Neural cell (in vitro differentiated cells): Measurements from ENCODE around the gene ONECUT1. TPM values are rescaled to one million over a fixed set of nuclear protein-coding genes. Genes with fewer than 3 reads are reported as not detected.

ENCODE experiments used
- H2AFZ ChIP-seq: fragments of 200-600, 300-800 bp; sonication (generic), shearing (Covaris generic); 2 replicates; pipeline ENCODE4 v1.6.0; 2014; ENCODE audit warnings: low read depth, mild to moderate bottlenecking, antibody characterized with exemption, low read length, moderate library complexity
- H3F3A ChIP-seq: fragments of 200-600 bp; shearing (Covaris generic); 2 replicates; pipeline ENCODE4 v1.6.1; 2016; ENCODE audit warnings: mild to moderate bottlenecking, moderate library complexity, mixed read lengths, antibody characterized with exemption, low read length; ENCODE audit not compliant: insufficient read depth, poor library complexity, severe bottlenecking
- H3K27ac ChIP-seq: fragments of 200-600, 300-800 bp; sonication (generic), shearing (Covaris generic); 2 replicates; pipeline ENCODE4 v1.5.1; 2014; ENCODE audit warnings: mild to moderate bottlenecking, low read length, moderate library complexity
- H3K27me3 ChIP-seq: fragments of 300-800, 200-600 bp; sonication (generic), shearing (Covaris generic); 2 replicates; pipeline ENCODE4 v1.6.0; 2014; ENCODE audit warnings: mild to moderate bottlenecking, low read depth, low read length, moderate library complexity; ENCODE audit not compliant: insufficient read depth
- H3K36me3 ChIP-seq: fragments of 300-800, 200-600 bp; sonication (generic), shearing (Covaris generic); 2 replicates; pipeline ENCODE4 v1.5.1; 2014; ENCODE audit warnings: mild to moderate bottlenecking, antibody characterized with exemption, low read length, moderate library complexity; ENCODE audit not compliant: insufficient read depth
- H3K4me2 ChIP-seq: fragments of 300-800, 200-600 bp; sonication (generic), shearing (Covaris generic); 2 replicates; pipeline ENCODE4 v1.6.0; 2014; ENCODE audit warnings: mild to moderate bottlenecking, low read length
- H3K4me3 ChIP-seq: fragments of 300-800, 200-600 bp; sonication (generic), shearing (Covaris generic); 2 replicates; pipeline ENCODE4 v1.5.1; 2014; ENCODE audit warnings: mild to moderate bottlenecking, low read length, moderate library complexity
- H3K79me2 ChIP-seq: fragments of 200-600 bp; shearing (Covaris generic); replicated peaks from 2 replicates; pipeline ENCODE4 v1.6.0; 2014; ENCODE audit warnings: mild to moderate bottlenecking, low read length, moderate library complexity; ENCODE audit not compliant: insufficient read depth
- H3K9ac ChIP-seq: fragments of 300-800, 200-600 bp; sonication (generic), shearing (Covaris generic); 2 replicates; pipeline ENCODE4 v1.6.1; 2016; ENCODE audit warnings: mild to moderate bottlenecking, low read length, mixed read lengths
- H3K9me2 ChIP-seq: fragments of 200-600 bp; shearing (Covaris generic); 2 replicates; pipeline ENCODE4 v1.6.1; 2016; ENCODE audit warnings: mild to moderate bottlenecking, low read length, mixed read lengths; ENCODE audit not compliant: insufficient read depth
- H3K9me3 ChIP-seq: fragments of 200-600, 300-800 bp; sonication (generic), shearing (Covaris generic); 2 replicates; pipeline ENCODE4 v1.6.1; 2016; ENCODE audit warnings: mild to moderate bottlenecking, mixed run types, low read length, moderate library complexity, mixed read lengths
- H4K20me1 ChIP-seq: fragments of 200-600 bp; shearing (Covaris generic); 2 replicates; pipeline ENCODE4 v1.6.1; 2016; ENCODE audit warnings: mild to moderate bottlenecking, mixed run types; ENCODE audit not compliant: insufficient read depth
- CTCF ChIP-seq: fragments of 450-650 bp; IDR thresholded peaks from 2 replicates; pipeline ENCODE4 v1.5.1; 2014; ENCODE audit warnings: antibody characterized with exemption, mild to moderate bottlenecking, moderate library complexity; ENCODE audit not compliant: poor library complexity, severe bottlenecking
- EP300 ChIP-seq: fragments of 450-650 bp; conservative IDR thresholded peaks from 2 replicates; pipeline ENCODE4 v1.6.1; 2014; ENCODE audit warnings: antibody characterized with exemption, mild to moderate bottlenecking, moderate library complexity; ENCODE audit not compliant: poor library complexity, severe bottlenecking
- EZH2 ChIP-seq: fragments of 200-600, 300-800 bp; shearing (Covaris generic), sonication (generic); IDR thresholded peaks from 2 replicates; pipeline ENCODE4 v1.6.1; 2014; ENCODE audit warnings: antibody characterized with exemption, low read length, borderline replicate concordance, mild to moderate bottlenecking; ENCODE audit not compliant: insufficient read depth, poor library complexity, severe bottlenecking
- MXI1 ChIP-seq: fragments of 450-650 bp; conservative IDR thresholded peaks from 2 replicates; pipeline ENCODE4 v1.6.1; 2014; ENCODE audit warnings: antibody characterized with exemption, mild to moderate bottlenecking; ENCODE audit not compliant: poor library complexity, severe bottlenecking
- POLR2AphosphoS5 ChIP-seq: IDR thresholded peaks from 2 replicates; pipeline ENCODE4 v1.6.1; 2012
- RAD21 ChIP-seq: fragments of 450-650 bp; conservative IDR thresholded peaks from 2 replicates; pipeline ENCODE4 v1.6.1; 2014; ENCODE audit warnings: antibody characterized with exemption, mild to moderate bottlenecking, moderate library complexity
- REST ChIP-seq: IDR thresholded peaks from 2 replicates; pipeline ENCODE4 v1.6.1; 2012; ENCODE audit warnings: borderline replicate concordance
- SMC3 ChIP-seq: fragments of 450-650 bp; conservative IDR thresholded peaks from 2 replicates; pipeline ENCODE4 v1.6.1; 2014; ENCODE audit warnings: antibody characterized with exemption, mild to moderate bottlenecking, moderate library complexity; ENCODE audit not compliant: poor library complexity
- TAF1 ChIP-seq: IDR thresholded peaks from 2 replicates; pipeline ENCODE4 v1.6.1; 2012; ENCODE audit warnings: low read depth
- polyA plus RNA-seq: library from polyadenylated mRNA; depleted of rRNA; stranded (reverse); fragments of >200 nt; gene quantifications from 2 replicates; pipeline ENCODE4 v1.2.3, GENCODE V29; 2014

Gene ONECUT1
- polyA plus RNA-seq, 1 donor from 2014 or later: 1.2 TPM

DNA sequence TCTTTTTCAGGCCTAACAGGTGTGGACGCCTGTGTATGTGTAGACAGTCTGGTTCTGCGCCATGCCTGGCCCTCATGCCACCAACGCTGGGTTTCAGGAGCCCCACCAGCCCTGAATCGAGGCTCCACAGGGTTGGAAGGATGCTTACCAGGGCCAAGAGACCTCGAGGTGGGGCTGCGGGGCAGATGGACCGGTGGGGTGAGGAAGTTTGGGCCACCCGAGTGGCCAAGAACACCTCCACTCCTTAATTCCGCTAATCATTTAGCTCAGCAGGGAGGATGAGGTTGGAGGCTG is 6.0 kb upstream of the ONECUT1 start:
- peaks cover 100% of the 10 kb centered on the region for H3K27me3 ChIP-seq
- H3K9me3 ChIP-seq: no peaks in the 10 kb centered on the region
- no peak for TF ChIP-seq EZH2
- no peak for TF ChIP-seq SMC3
- TF ChIP-seq MXI1: no peak
- no peak for TF ChIP-seq CTCF
- TF ChIP-seq REST: no peak
- TF ChIP-seq POLR2AphosphoS5: no peak
- TF ChIP-seq TAF1: no peak
- TF ChIP-seq RAD21: no peak
- TF ChIP-seq EP300: no peak
- no peaks in the 10 kb centered on the region for H3K79me2 ChIP-seq
- no peak overlapping the region for H2AFZ ChIP-seq
- H3K9me2 ChIP-seq: no peaks in the 10 kb centered on the region
- H3K36me3 ChIP-seq: no peaks in the 10 kb centered on the region
- H3K4me2 ChIP-seq: no peak overlapping the region
- no peak overlapping the region for H3K9ac ChIP-seq
- no peaks in the 10 kb centered on the region for H4K20me1 ChIP-seq
- H3K4me3 ChIP-seq: no peak overlapping the region
- no peak overlapping the region for H3K27ac ChIP-seq
- no peaks in the 10 kb centered on the region for H3F3A ChIP-seq

DNA sequence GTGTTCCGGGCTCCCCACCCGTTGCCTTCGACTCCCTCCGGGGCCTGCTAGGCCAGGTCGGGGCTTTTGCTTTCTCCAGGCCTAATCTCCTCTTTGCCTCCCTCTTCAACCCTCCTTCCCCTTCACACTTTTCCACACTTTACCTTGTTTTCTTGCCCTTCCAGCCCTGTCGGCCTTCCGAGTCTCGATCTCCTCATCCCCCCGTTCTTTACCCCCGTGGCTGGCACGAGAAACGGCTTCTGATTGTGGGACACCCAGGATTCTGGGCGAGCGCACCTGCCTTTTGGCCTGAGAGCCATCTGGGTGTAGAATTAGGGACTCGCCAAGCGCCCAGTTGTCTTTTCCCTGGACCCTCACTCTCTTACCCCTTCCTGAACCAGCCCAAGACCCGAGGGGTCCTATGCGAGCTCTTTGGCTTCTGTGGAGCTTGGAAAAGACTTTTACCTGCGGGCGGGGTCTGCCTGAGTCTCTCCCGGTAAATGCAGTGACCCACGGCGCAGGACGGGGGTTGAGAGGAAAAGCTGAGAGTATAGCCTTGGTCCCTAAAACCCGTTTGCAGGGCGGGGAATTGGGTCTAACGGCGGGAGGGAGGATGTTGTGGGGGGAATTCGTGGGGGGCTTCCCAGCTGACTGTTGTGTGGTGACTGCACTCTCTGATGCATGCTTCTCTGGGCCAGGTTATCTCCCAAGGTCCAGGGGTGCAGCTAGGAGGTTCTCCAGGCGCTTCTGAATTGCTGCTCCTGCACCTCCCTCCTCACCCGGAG is 5.5 kb upstream of the ONECUT1 start:
- no peak overlapping the region for H3K27ac ChIP-seq
- H4K20me1 ChIP-seq: no peaks in the 10 kb centered on the region
- H3F3A ChIP-seq: no peaks in the 10 kb centered on the region
- no peak for TF ChIP-seq MXI1
- peak; percentile 98 for TF ChIP-seq EZH2
- no peak overlapping the region for H2AFZ ChIP-seq
- H3K36me3 ChIP-seq: no peaks in the 10 kb centered on the region
- no peaks in the 10 kb centered on the region for H3K9me2 ChIP-seq
- no peaks in the 10 kb centered on the region for H3K79me2 ChIP-seq
- no peak overlapping the region for H3K4me3 ChIP-seq
- no peak overlapping the region for H3K9ac ChIP-seq
- no peaks in the 10 kb centered on the region for H3K9me3 ChIP-seq
- H3K4me2 ChIP-seq: no peak overlapping the region
- peaks cover 100% of the 10 kb centered on the region for H3K27me3 ChIP-seq
